K562 (cell line): Measurements from ENCODE around the gene SNX25.

Experiments used
- BACH1 ChIP-seq: fragments of 200-800 bp; sonication (Bioruptor generic); IDR thresholded peaks from 2 replicates; pipeline ENCODE4 v1.6.1; 2016; ENCODE audit warnings: missing genetic modification characterization, missing compliant biosample characterization
- BHLHE40 ChIP-seq: IDR thresholded peaks from 2 replicates; pipeline ENCODE4 v1.6.1; 2011; ENCODE audit warnings: low read length, improper control_type of control experiment
- CCAR2 ChIP-seq: fragments of 200-400 bp; formaldehyde crosslinking; IDR thresholded peaks from 2 replicates; pipeline ENCODE4 v1.6.1; 2017; ENCODE audit warnings: mild to moderate bottlenecking, low read depth, low read length
- GABPA ChIP-seq: fragments of 200-800 bp; sonication (Bioruptor generic); conservative IDR thresholded peaks from 2 replicates; pipeline ENCODE4 v1.6.1; 2016; ENCODE audit warnings: low read depth, missing genetic modification characterization, missing compliant biosample characterization
- NFXL1 ChIP-seq: fragments of 450-650 bp; formaldehyde crosslinking; IDR thresholded peaks from 2 replicates; pipeline ENCODE4 v1.4.0; 2021; ENCODE audit warnings: mild to moderate bottlenecking
- SREBF2 ChIP-seq: sonication (generic); formaldehyde crosslinking; IDR thresholded peaks from 2 replicates; pipeline ENCODE4 v1.4.0; 2020; ENCODE audit warnings: mild to moderate bottlenecking, missing genetic modification reagents
- TBL1XR1 ChIP-seq, 2 experiments: IDR thresholded peaks; 2 replicates each; pipeline ENCODE4 v1.6.1; 2012; ENCODE audit warnings: improper control_type of control experiment in 2 of 2, low read length in 2 of 2, mild to moderate bottlenecking in 1 of 2
- TF ChIP-seq, protein P1 (sequence below), 3 experiments: IDR thresholded peaks in 2 of 3; conservative IDR thresholded peaks in 1 of 3; 2 replicates each; pipeline ENCODE4 v1.5.1; 2011 to 2012; ENCODE audit warnings: low read length in 3 of 3, mild to moderate bottlenecking in 3 of 3, control low read depth in 2 of 3, improper control_type of control experiment in 1 of 3, inconsistent platforms in 1 of 3, low read depth in 1 of 3, mixed read lengths in 1 of 3, moderate library complexity in 1 of 3; ENCODE audit not compliant: insufficient read depth in 2 of 3
- TF ChIP-seq, protein P2 (sequence below): fragments of 250-450 bp; sonication (Bioruptor Pico); IDR thresholded peaks from 2 replicates; pipeline ENCODE4 v1.5.0; 2022; ENCODE audit warnings: mild to moderate bottlenecking

DNA sequence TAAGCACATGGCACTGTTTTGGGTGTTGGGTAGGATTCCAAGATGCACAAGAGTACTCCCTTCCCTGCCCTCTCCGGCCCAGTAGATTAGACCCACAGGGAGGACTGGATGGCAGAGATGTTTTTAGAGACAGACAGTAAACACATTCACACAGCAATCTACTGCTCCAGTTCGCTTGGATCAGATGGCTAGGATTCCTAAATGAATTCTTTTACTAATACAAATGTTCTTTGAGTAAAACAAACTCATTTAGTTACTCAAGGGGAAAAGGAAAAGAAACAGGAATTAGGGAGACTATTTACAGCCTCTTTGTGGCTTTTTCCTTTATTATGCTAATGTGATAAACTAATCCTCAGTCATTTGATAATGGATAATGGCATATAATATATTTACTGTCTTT lies 5.9 kb downstream of the SNX25 start:
- TF ChIP-seq, protein P1, sequence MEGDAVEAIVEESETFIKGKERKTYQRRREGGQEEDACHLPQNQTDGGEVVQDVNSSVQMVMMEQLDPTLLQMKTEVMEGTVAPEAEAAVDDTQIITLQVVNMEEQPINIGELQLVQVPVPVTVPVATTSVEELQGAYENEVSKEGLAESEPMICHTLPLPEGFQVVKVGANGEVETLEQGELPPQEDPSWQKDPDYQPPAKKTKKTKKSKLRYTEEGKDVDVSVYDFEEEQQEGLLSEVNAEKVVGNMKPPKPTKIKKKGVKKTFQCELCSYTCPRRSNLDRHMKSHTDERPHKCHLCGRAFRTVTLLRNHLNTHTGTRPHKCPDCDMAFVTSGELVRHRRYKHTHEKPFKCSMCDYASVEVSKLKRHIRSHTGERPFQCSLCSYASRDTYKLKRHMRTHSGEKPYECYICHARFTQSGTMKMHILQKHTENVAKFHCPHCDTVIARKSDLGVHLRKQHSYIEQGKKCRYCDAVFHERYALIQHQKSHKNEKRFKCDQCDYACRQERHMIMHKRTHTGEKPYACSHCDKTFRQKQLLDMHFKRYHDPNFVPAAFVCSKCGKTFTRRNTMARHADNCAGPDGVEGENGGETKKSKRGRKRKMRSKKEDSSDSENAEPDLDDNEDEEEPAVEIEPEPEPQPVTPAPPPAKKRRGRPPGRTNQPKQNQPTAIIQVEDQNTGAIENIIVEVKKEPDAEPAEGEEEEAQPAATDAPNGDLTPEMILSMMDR (IDR thresholded peaks at IDR 0.05 in 2 of 3, conservative IDR thresholded peaks at IDR 0.05 in 1 of 3; ENCODE audit: insufficient read depth in 2 of 3, low read depth in 1 of 3, low read length in 3 of 3), result no peak
- TF ChIP-seq TBL1XR1 (IDR thresholded peaks at IDR 0.05; ENCODE audit: low read length in 2 of 2) (no peak), BACH1 (no peak), GABPA (tag) (no peak), NFXL1 (CRISPR knock-in tag) (no peak), BHLHE40 (no peak), CCAR2 (no peak), SREBF2 (no peak)
- TF ChIP-seq, protein P2, sequence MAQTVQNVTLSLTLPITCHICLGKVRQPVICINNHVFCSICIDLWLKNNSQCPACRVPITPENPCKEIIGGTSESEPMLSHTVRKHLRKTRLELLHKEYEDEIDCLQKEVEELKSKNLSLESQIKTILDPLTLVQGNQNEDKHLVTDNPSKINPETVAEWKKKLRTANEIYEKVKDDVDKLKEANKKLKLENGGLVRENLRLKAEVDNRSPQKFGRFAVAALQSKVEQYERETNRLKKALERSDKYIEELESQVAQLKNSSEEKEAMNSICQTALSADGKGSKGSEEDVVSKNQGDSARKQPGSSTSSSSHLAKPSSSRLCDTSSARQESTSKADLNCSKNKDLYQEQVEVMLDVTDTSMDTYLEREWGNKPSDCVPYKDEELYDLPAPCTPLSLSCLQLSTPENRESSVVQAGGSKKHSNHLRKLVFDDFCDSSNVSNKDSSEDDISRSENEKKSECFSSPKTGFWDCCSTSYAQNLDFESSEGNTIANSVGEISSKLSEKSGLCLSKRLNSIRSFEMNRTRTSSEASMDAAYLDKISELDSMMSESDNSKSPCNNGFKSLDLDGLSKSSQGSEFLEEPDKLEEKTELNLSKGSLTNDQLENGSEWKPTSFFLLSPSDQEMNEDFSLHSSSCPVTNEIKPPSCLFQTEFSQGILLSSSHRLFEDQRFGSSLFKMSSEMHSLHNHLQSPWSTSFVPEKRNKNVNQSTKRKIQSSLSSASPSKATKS (CRISPR knock-in tag), result no peak
